Neural cell (in vitro differentiated cells): Measurements from ENCODE around the gene JDP2. TPM values are rescaled to one million over a fixed set of nuclear protein-coding genes. Genes with fewer than 3 reads are reported as not detected.

Source experiments
- H2AFZ ChIP-seq: fragments of 200-600, 300-800 bp; sonication (generic), shearing (Covaris generic); 2 replicates; pipeline ENCODE4 v1.6.0; 2014; ENCODE audit warnings: low read depth, mild to moderate bottlenecking, antibody characterized with exemption, low read length, moderate library complexity
- H3F3A ChIP-seq: fragments of 200-600 bp; shearing (Covaris generic); 2 replicates; pipeline ENCODE4 v1.6.1; 2016; ENCODE audit warnings: mild to moderate bottlenecking, moderate library complexity, mixed read lengths, antibody characterized with exemption, low read length; ENCODE audit not compliant: insufficient read depth, poor library complexity, severe bottlenecking
- H3K27ac ChIP-seq: fragments of 200-600, 300-800 bp; sonication (generic), shearing (Covaris generic); 2 replicates; pipeline ENCODE4 v1.5.1; 2014; ENCODE audit warnings: mild to moderate bottlenecking, low read length, moderate library complexity
- H3K27me3 ChIP-seq: fragments of 300-800, 200-600 bp; sonication (generic), shearing (Covaris generic); 2 replicates; pipeline ENCODE4 v1.6.0; 2014; ENCODE audit warnings: mild to moderate bottlenecking, low read depth, low read length, moderate library complexity; ENCODE audit not compliant: insufficient read depth
- H3K36me3 ChIP-seq: fragments of 300-800, 200-600 bp; sonication (generic), shearing (Covaris generic); 2 replicates; pipeline ENCODE4 v1.5.1; 2014; ENCODE audit warnings: mild to moderate bottlenecking, antibody characterized with exemption, low read length, moderate library complexity; ENCODE audit not compliant: insufficient read depth
- H3K4me2 ChIP-seq: fragments of 300-800, 200-600 bp; sonication (generic), shearing (Covaris generic); 2 replicates; pipeline ENCODE4 v1.6.0; 2014; ENCODE audit warnings: mild to moderate bottlenecking, low read length
- H3K4me3 ChIP-seq: fragments of 300-800, 200-600 bp; sonication (generic), shearing (Covaris generic); 2 replicates; pipeline ENCODE4 v1.5.1; 2014; ENCODE audit warnings: mild to moderate bottlenecking, low read length, moderate library complexity
- H3K79me2 ChIP-seq: fragments of 200-600 bp; shearing (Covaris generic); replicated peaks from 2 replicates; pipeline ENCODE4 v1.6.0; 2014; ENCODE audit warnings: mild to moderate bottlenecking, low read length, moderate library complexity; ENCODE audit not compliant: insufficient read depth
- H3K9ac ChIP-seq: fragments of 300-800, 200-600 bp; sonication (generic), shearing (Covaris generic); 2 replicates; pipeline ENCODE4 v1.6.1; 2016; ENCODE audit warnings: mild to moderate bottlenecking, low read length, mixed read lengths
- H3K9me2 ChIP-seq: fragments of 200-600 bp; shearing (Covaris generic); 2 replicates; pipeline ENCODE4 v1.6.1; 2016; ENCODE audit warnings: mild to moderate bottlenecking, low read length, mixed read lengths; ENCODE audit not compliant: insufficient read depth
- H3K9me3 ChIP-seq: fragments of 200-600, 300-800 bp; sonication (generic), shearing (Covaris generic); 2 replicates; pipeline ENCODE4 v1.6.1; 2016; ENCODE audit warnings: mild to moderate bottlenecking, mixed run types, low read length, moderate library complexity, mixed read lengths
- H4K20me1 ChIP-seq: fragments of 200-600 bp; shearing (Covaris generic); 2 replicates; pipeline ENCODE4 v1.6.1; 2016; ENCODE audit warnings: mild to moderate bottlenecking, mixed run types; ENCODE audit not compliant: insufficient read depth
- CTCF ChIP-seq: fragments of 450-650 bp; IDR thresholded peaks from 2 replicates; pipeline ENCODE4 v1.5.1; 2014; ENCODE audit warnings: antibody characterized with exemption, mild to moderate bottlenecking, moderate library complexity; ENCODE audit not compliant: poor library complexity, severe bottlenecking
- EP300 ChIP-seq: fragments of 450-650 bp; conservative IDR thresholded peaks from 2 replicates; pipeline ENCODE4 v1.6.1; 2014; ENCODE audit warnings: antibody characterized with exemption, mild to moderate bottlenecking, moderate library complexity; ENCODE audit not compliant: poor library complexity, severe bottlenecking
- EZH2 ChIP-seq: fragments of 200-600, 300-800 bp; shearing (Covaris generic), sonication (generic); IDR thresholded peaks from 2 replicates; pipeline ENCODE4 v1.6.1; 2014; ENCODE audit warnings: antibody characterized with exemption, low read length, borderline replicate concordance, mild to moderate bottlenecking; ENCODE audit not compliant: insufficient read depth, poor library complexity, severe bottlenecking
- MXI1 ChIP-seq: fragments of 450-650 bp; conservative IDR thresholded peaks from 2 replicates; pipeline ENCODE4 v1.6.1; 2014; ENCODE audit warnings: antibody characterized with exemption, mild to moderate bottlenecking; ENCODE audit not compliant: poor library complexity, severe bottlenecking
- POLR2AphosphoS5 ChIP-seq: IDR thresholded peaks from 2 replicates; pipeline ENCODE4 v1.6.1; 2012
- RAD21 ChIP-seq: fragments of 450-650 bp; conservative IDR thresholded peaks from 2 replicates; pipeline ENCODE4 v1.6.1; 2014; ENCODE audit warnings: antibody characterized with exemption, mild to moderate bottlenecking, moderate library complexity
- REST ChIP-seq: IDR thresholded peaks from 2 replicates; pipeline ENCODE4 v1.6.1; 2012; ENCODE audit warnings: borderline replicate concordance
- SMC3 ChIP-seq: fragments of 450-650 bp; conservative IDR thresholded peaks from 2 replicates; pipeline ENCODE4 v1.6.1; 2014; ENCODE audit warnings: antibody characterized with exemption, mild to moderate bottlenecking, moderate library complexity; ENCODE audit not compliant: poor library complexity
- TAF1 ChIP-seq: IDR thresholded peaks from 2 replicates; pipeline ENCODE4 v1.6.1; 2012; ENCODE audit warnings: low read depth
- polyA plus RNA-seq: library from polyadenylated mRNA; depleted of rRNA; stranded (reverse); fragments of >200 nt; gene quantifications from 2 replicates; pipeline ENCODE4 v1.2.3, GENCODE V29; 2014

Gene JDP2
- polyA plus RNA-seq, 1 donor from 2014 or later, result 20.3 TPM

GRCh38 chr14:75469164-75469563 lies 41.3 kb downstream of the JDP2 start (continued):
- TF ChIP-seq REST, result no peak

GRCh38 chr14:75469606-75470237 lies 41.9 kb downstream of the JDP2 start:
- H3K4me3 ChIP-seq, result no peak overlapping the region
- no peaks in the 10 kb centered on the region for H3F3A ChIP-seq
- no peaks in the 10 kb centered on the region for H3K27me3 ChIP-seq
- no peaks in the 10 kb centered on the region for H3K9me2 ChIP-seq
- no peak overlapping the region for H3K9ac ChIP-seq
- H4K20me1 ChIP-seq, result no peaks in the 10 kb centered on the region
- H3K27ac ChIP-seq, result no peak overlapping the region
- H3K4me2 ChIP-seq, result no peak overlapping the region
- H3K79me2 ChIP-seq, result no peaks in the 10 kb centered on the region
- H2AFZ ChIP-seq, result no peak overlapping the region
- no peaks in the 10 kb centered on the region for H3K9me3 ChIP-seq
- TF ChIP-seq EZH2 (no peak), SMC3 (no peak), REST (no peak), POLR2AphosphoS5 (no peak), TAF1 (no peak), RAD21 (no peak), EP300 (no peak), CTCF (no peak), MXI1 (no peak)
- no peaks in the 10 kb centered on the region for H3K36me3 ChIP-seq
